ENCODE results near the gene ZNF444.

DNA sequence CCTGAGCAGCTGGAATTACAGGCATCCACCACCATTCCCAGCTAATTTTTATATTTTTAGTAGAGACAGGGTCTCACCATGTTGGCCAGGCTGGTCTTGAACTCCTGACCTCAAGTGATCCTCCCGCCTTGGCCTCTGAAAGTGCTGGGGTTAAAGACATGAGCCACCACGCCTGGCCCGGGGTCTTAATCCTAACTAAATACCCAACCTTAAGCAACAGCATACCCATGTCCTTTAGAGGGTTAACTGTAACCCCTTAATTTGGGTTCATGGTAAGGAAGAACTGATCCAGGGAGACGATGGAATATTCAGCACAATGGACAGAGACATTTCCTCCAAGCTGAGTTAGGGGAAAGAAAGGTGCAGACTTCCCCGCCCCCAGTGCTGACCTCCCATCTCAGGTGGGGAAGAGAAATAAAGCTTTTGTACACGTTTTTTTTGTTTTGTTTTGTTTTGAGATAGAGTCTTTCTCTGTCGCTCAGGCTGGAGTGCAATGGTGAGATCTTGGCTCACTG is 26.0 kb downstream of the ZNF444 start:
- TF ChIP-seq EZH2 (IDR thresholded peaks at IDR 0.05) (no peak), FOXP2 (optimal IDR thresholded peaks at IDR 0.05; ENCODE audit: control extremely low read depth, extremely low read length, insufficient read depth) (no peak)
